Measurements from ENCODE around the gene NR0B2. TPM values are rescaled to one million over a fixed set of nuclear protein-coding genes. Genes with fewer than 3 reads are reported as not detected.

The NR0B2 gene
- total RNA-seq, 1 experiment from 2014 or later: not detected

GRCh38 chr1:26913389-26913753, 404 bp downstream of the NR0B2 start:
- Histone ChIP-seq H3K9me3 (replicated peaks) (no peaks in the 10 kb centered on the region), H3K27ac (no peak overlapping the region), H3K4me3 (no peak overlapping the region), H3K4me1 (no peaks in the 10 kb centered on the region), H3K36me3 (no peaks in the 10 kb centered on the region), H3K27me3 (peaks cover 4% of the 10 kb centered on the region; the same call in 1 of the 2 replicates)
- no peak for DNase-seq

- H3K4me1 ChIP-seq: no peaks in the 10 kb centered on the region; the same call in 1 of the 2 replicates
- peaks cover 4% of the 10 kb centered on the region; the same call in 1 of the 2 replicates for H3K27me3 ChIP-seq
- DNase-seq: no peak
- no peak overlapping the region for H3K27ac ChIP-seq
- no peaks in the 10 kb centered on the region for H3K36me3 ChIP-seq
- H3K4me3 ChIP-seq: no peak overlapping the region
- no peaks in the 10 kb centered on the region for H3K9me3 ChIP-seq (replicated peaks)
These were observed 1.7 kb downstream of the NR0B2 start for GRCh38 chr1:26912147-26912490.

- Histone ChIP-seq H3K27me3 (peaks cover 4% of the 10 kb centered on the region; the same call in 1 of the 2 replicates), H3K4me3 (no peak overlapping the region), H3K4me1 (no peaks in the 10 kb centered on the region; the same call in 1 of the 2 replicates), H3K9me3 (replicated peaks) (no peaks in the 10 kb centered on the region), H3K36me3 (no peaks in the 10 kb centered on the region), H3K27ac (no peak overlapping the region)
- DNase-seq: no peak
These were observed 2.2 kb downstream of the NR0B2 start for GRCh38 chr1:26911399-26912146.

- no peak for DNase-seq
- Histone ChIP-seq H3K9me3 (replicated peaks) (no peaks in the 10 kb centered on the region), H3K4me1 (no peaks in the 10 kb centered on the region; the same call in 1 of the 2 replicates), H3K4me3 (no peak overlapping the region), H3K27ac (no peak overlapping the region), H3K36me3 (no peaks in the 10 kb centered on the region), H3K27me3 (peaks cover 4% of the 10 kb centered on the region; the same call in 1 of the 2 replicates)
These were observed 3.2 kb downstream of the NR0B2 start for GRCh38 chr1:26910343-26911160.

GRCh38 chr1:26909951-26910342, 3.8 kb downstream of the NR0B2 start:
- peaks cover 4% of the 10 kb centered on the region; the same call in 1 of the 2 replicates for H3K27me3 ChIP-seq
- H3K9me3 ChIP-seq (replicated peaks): no peaks in the 10 kb centered on the region
- H3K4me1 ChIP-seq: no peaks in the 10 kb centered on the region; the same call in 1 of the 2 replicates
- no peak for DNase-seq
- H3K4me3 ChIP-seq: no peak overlapping the region
- H3K27ac ChIP-seq: no peak overlapping the region
- no peaks in the 10 kb centered on the region for H3K36me3 ChIP-seq

GRCh38 chr1:26907071-26907917, 6.5 kb downstream of the NR0B2 start:
- H3K36me3 ChIP-seq: no peaks in the 10 kb centered on the region
- DNase-seq: no peak
- H3K27ac ChIP-seq: no peak overlapping the region
- H3K4me1 ChIP-seq: no peaks in the 10 kb centered on the region; the same call in 1 of the 2 replicates
- H3K9me3 ChIP-seq (replicated peaks): no peaks in the 10 kb centered on the region
- no peak overlapping the region for H3K4me3 ChIP-seq
- no peaks in the 10 kb centered on the region; the same call in 1 of the 2 replicates for H3K27me3 ChIP-seq

GRCh38 chr1:26900815-26901511, 12.8 kb downstream of the NR0B2 start:
- H3K36me3 ChIP-seq: 0 out of 2 replicates have a peak, but pooled peaks cover 3% of the 10 kb centered on the region
- no peaks in the 10 kb centered on the region for H3K27me3 ChIP-seq
- no peaks in the 10 kb centered on the region for H3K9me3 ChIP-seq (replicated peaks)
- DNase-seq: no peak
- H3K4me1 ChIP-seq: peaks cover 11% of the 10 kb centered on the region
- peak overlapping the region; percentile 95 for H3K4me3 ChIP-seq
- H3K27ac ChIP-seq: peak overlapping the region; percentile 72

GRCh38 chr1:26900001-26900814, 13.6 kb downstream of the NR0B2 start, which contains the start of gene GPATCH3:
TSS of gene GPATCH3 (minus strand) at chr1:26900467. CDS start at chr1:26900442, 25 bp downstream.
- Histone ChIP-seq H3K36me3 (0 out of 2 replicates have a peak, but pooled peaks cover 7% of the 10 kb centered on the region), H3K9me3 (replicated peaks) (no peaks in the 10 kb centered on the region), H3K27me3 (no peaks in the 10 kb centered on the region), H3K27ac (peak within 1 kb of the TSS; percentile 72), H3K4me1 (peaks cover 11% of the 10 kb centered on the region), H3K4me3 (peak within 1 kb of the TSS; percentile 95)
- peak; percentile 95 to 98 for DNase-seq

GRCh38 chr1:26897351-26897750, 16.4 kb downstream of the NR0B2 start:
- no peak overlapping the region for H3K4me3 ChIP-seq

GRCh38 chr1:26894263-26894662, 19.5 kb downstream of the NR0B2 start:
- Histone ChIP-seq H3K36me3 (peaks cover 29% of the 10 kb centered on the region), H3K4me3 (no peak overlapping the region), H3K4me1 (peaks cover 8% of the 10 kb centered on the region; the same call in 1 of the 2 replicates), H3K27ac (no peak overlapping the region), H3K27me3 (no peaks in the 10 kb centered on the region), H3K9me3 (replicated peaks) (no peaks in the 10 kb centered on the region)
- DNase-seq: no peak

More at GRCh38 chr1:26897351-26897750, 16.4 kb downstream of the NR0B2 start:
- H3K27me3 ChIP-seq: no peaks in the 10 kb centered on the region
- peaks cover 11% of the 10 kb centered on the region for H3K4me1 ChIP-seq
- H3K9me3 ChIP-seq (replicated peaks): no peaks in the 10 kb centered on the region
- H3K27ac ChIP-seq: no peak overlapping the region
- H3K36me3 ChIP-seq: peaks cover 25% of the 10 kb centered on the region
- no peak for DNase-seq

GRCh38 chr1:26890467-26890796, 23.3 kb downstream of the NR0B2 start:
- H3K27me3 ChIP-seq: no peaks in the 10 kb centered on the region
- H3K36me3 ChIP-seq: peaks cover 47% of the 10 kb centered on the region
- H3K27ac ChIP-seq: peak overlapping the region; percentile 90
- H3K4me3 ChIP-seq: peak overlapping the region; percentile 88
- peaks cover 7% of the 10 kb centered on the region; the same call in 1 of the 2 replicates for H3K4me1 ChIP-seq
- no peak for DNase-seq
- no peaks in the 10 kb centered on the region for H3K9me3 ChIP-seq (replicated peaks)

GRCh38 chr1:26889551-26890466, 24.0 kb downstream of the NR0B2 start, which contains the start of gene GPN2:
TSS of gene GPN2 (minus strand) at chr1:26890283. CDS start at chr1:26890096, 187 bp downstream.
- no peaks in the 10 kb centered on the region for H3K27me3 ChIP-seq
- peak; percentile 87 to 91 for DNase-seq
- H3K27ac ChIP-seq: peak within 1 kb of the TSS; percentile 90
- H3K4me1 ChIP-seq: peaks cover 7% of the 10 kb centered on the region; the same call in 1 of the 2 replicates
- H3K36me3 ChIP-seq: peaks cover 49% of the 10 kb centered on the region
- no peaks in the 10 kb centered on the region for H3K9me3 ChIP-seq (replicated peaks)
- peak within 1 kb of the TSS; percentile 88 for H3K4me3 ChIP-seq
